ENCODE results near the gene PLCB1. TPM values are rescaled to one million over a fixed set of nuclear protein-coding genes. Genes with fewer than 3 reads are reported as not detected.

Gene PLCB1
- total RNA-seq, 1 donor from 2014 or later: 10.8 TPM

DNA sequence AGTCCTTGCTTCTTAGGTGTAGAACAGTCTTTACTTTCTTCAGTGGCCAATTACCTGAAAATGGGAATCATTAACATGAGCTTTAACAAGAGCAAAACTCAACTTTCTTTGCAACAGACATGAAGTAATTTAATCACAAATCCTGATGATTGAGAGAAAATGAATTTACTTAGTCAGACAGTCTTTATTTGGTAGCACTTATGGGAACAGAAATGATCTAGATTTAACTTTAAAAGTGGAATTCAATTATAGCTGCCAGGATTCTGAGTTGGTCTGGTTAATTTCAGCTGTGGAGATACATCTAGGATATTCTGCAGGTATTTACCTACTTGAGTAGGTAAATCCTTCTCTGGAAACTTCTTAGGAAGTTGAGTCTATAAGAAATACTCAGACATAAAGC lies 492.6 kb downstream of the PLCB1 start:
- H3K9me3 Mint-ChIP-seq (ENCODE audit: low read depth): no peaks in the 10 kb centered on the region
- H3K4me3 Mint-ChIP-seq (ENCODE audit: unreplicated experiment): no peak overlapping the region
- no peak overlapping the region for H3K27ac Mint-ChIP-seq (ENCODE audit: unreplicated experiment)
- H3K4me1 Mint-ChIP-seq (ENCODE audit: low read depth): peaks cover 10% of the 10 kb centered on the region
- TF ChIP-seq, protein P1, sequence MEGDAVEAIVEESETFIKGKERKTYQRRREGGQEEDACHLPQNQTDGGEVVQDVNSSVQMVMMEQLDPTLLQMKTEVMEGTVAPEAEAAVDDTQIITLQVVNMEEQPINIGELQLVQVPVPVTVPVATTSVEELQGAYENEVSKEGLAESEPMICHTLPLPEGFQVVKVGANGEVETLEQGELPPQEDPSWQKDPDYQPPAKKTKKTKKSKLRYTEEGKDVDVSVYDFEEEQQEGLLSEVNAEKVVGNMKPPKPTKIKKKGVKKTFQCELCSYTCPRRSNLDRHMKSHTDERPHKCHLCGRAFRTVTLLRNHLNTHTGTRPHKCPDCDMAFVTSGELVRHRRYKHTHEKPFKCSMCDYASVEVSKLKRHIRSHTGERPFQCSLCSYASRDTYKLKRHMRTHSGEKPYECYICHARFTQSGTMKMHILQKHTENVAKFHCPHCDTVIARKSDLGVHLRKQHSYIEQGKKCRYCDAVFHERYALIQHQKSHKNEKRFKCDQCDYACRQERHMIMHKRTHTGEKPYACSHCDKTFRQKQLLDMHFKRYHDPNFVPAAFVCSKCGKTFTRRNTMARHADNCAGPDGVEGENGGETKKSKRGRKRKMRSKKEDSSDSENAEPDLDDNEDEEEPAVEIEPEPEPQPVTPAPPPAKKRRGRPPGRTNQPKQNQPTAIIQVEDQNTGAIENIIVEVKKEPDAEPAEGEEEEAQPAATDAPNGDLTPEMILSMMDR (IDR thresholded peaks at IDR 0.05): no peak
- H3K36me3 Mint-ChIP-seq (ENCODE audit: low read depth): no peaks in the 10 kb centered on the region
- no peaks in the 10 kb centered on the region for H3K27me3 Mint-ChIP-seq (ENCODE audit: low read depth)
- no peak for DNase-seq (ENCODE audit: low spot score)

DNA sequence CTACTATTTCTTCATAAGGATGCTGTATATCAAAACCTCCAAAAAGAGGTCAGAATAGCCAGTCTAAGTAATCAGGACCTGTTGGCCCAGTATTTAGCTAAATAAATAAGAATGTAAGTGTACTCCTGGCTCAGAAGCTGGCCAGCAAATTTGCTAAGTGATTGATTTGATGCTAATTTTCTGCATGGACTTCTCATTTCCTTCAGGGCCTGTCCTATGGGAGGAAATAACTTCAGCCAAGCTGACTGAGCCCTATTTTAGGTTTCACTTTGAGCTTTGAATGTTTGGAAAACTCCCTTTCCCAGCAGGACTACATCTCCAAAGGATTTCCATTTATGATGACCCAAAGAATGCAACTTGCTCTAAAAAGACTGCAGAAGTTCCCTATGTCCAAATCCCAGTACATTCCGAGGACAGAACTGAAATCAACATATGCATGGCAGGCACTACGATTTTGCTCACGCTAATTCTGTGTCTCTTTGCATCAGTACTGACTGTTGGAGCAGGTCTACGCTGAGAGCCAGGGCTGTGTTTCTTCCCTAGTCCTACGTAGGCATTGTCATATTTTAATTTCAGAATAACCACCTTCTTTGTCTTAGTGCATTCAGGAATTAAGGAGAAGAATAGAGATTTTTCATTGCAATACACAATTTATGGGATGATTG lies 495.4 kb downstream of the PLCB1 start:
- Mint-ChIP-seq H3K9me3 (ENCODE audit: low read depth) (no peaks in the 10 kb centered on the region), H3K4me3 (ENCODE audit: unreplicated experiment) (no peak overlapping the region), H3K27ac (ENCODE audit: unreplicated experiment) (no peak overlapping the region), H3K4me1 (ENCODE audit: low read depth) (peaks cover 16% of the 10 kb centered on the region), H3K36me3 (ENCODE audit: low read depth) (no peaks in the 10 kb centered on the region), H3K27me3 (ENCODE audit: low read depth) (no peaks in the 10 kb centered on the region)
- TF ChIP-seq, protein P1 (IDR thresholded peaks at IDR 0.05): no peak
- DNase-seq (ENCODE audit: low spot score): no peak

GRCh38 chr20:8631271-8631670 lies 499.2 kb downstream of the PLCB1 start:
- no peak overlapping the region for H3K27ac Mint-ChIP-seq (ENCODE audit: unreplicated experiment)
- no peak for DNase-seq (ENCODE audit: low spot score)

DNA sequence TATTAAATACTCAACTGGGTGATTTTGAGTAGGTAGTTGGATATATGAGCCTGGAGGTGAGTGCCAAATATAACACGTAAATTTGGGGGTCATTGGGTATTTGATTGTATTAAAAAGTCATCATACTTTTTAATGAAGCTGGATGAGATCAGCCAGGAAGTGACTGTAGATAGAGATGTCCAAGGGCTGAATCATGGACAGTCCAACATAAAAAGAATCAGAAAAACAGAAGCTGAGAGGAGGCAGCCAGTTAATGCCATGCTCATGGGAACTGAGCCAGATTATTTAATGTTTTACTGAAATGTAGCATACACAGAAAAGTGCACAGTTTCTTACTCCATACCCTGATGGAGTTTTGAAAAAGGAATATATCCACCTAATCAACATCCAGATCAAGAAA lies 501.3 kb downstream of the PLCB1 start:
- Mint-ChIP-seq H3K36me3 (ENCODE audit: low read depth) (no peaks in the 10 kb centered on the region), H3K4me1 (ENCODE audit: low read depth) (peaks cover 14% of the 10 kb centered on the region), H3K27me3 (ENCODE audit: low read depth) (no peaks in the 10 kb centered on the region), H3K4me3 (ENCODE audit: unreplicated experiment) (no peak overlapping the region), H3K9me3 (ENCODE audit: low read depth) (no peaks in the 10 kb centered on the region), H3K27ac (ENCODE audit: unreplicated experiment) (peak overlapping the region; percentile 20)
- no peak for DNase-seq (ENCODE audit: low spot score)
- TF ChIP-seq, protein P1 (IDR thresholded peaks at IDR 0.05): no peak

More at GRCh38 chr20:8631271-8631670, 499.2 kb downstream of the PLCB1 start:
- Mint-ChIP-seq H3K9me3 (ENCODE audit: low read depth) (no peaks in the 10 kb centered on the region), H3K4me1 (ENCODE audit: low read depth) (peaks cover 24% of the 10 kb centered on the region), H3K4me3 (ENCODE audit: unreplicated experiment) (no peak overlapping the region), H3K27me3 (ENCODE audit: low read depth) (no peaks in the 10 kb centered on the region), H3K36me3 (ENCODE audit: low read depth) (no peaks in the 10 kb centered on the region)
- TF ChIP-seq, protein P1 (IDR thresholded peaks at IDR 0.05): no peak

DNA sequence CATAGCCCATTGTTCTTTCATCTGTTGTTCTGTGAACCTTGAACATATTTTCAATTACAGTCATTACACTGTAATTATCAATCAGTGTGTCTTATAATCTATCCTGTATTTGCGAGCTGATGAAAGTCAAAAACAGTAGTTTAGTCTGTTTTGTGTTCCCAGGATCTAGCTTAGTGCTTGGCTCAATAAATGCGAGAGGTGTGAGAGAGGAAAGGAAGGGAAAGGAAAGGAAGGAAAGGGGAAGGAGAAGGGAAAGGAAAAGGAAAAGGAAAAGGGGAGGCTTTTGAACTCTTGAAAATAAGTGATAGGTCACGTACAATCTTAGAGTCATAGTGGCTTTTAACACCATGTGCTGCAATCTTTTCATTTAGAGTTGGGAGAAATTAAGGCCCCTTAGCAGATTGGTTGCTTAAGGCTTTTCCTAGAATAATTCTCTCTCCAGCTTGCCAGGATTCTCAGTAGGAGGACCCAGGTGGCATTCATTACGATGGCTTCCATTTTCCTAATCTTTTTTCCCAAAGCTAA lies 503.0 kb downstream of the PLCB1 start:
- no peak overlapping the region for H3K27ac Mint-ChIP-seq (ENCODE audit: unreplicated experiment)
- no peaks in the 10 kb centered on the region for H3K9me3 Mint-ChIP-seq (ENCODE audit: low read depth)
- H3K27me3 Mint-ChIP-seq (ENCODE audit: low read depth): no peaks in the 10 kb centered on the region
- peaks cover 14% of the 10 kb centered on the region for H3K4me1 Mint-ChIP-seq (ENCODE audit: low read depth)
- TF ChIP-seq, protein P1 (IDR thresholded peaks at IDR 0.05): no peak
- H3K4me3 Mint-ChIP-seq (ENCODE audit: unreplicated experiment): no peak overlapping the region
- no peaks in the 10 kb centered on the region for H3K36me3 Mint-ChIP-seq (ENCODE audit: low read depth)
- no peak for DNase-seq (ENCODE audit: low spot score)

Measured in chondrocyte (in vitro differentiated cells).